GM12878 (cell line): ENCODE data around the gene PALMD.

ENCODE experiments used
- SMC3 ChIP-seq: IDR thresholded peaks from 2 replicates; pipeline ENCODE4 v1.6.1; 2011; ENCODE audit warnings: low read length, improper control_type of control experiment, borderline replicate concordance
- TF ChIP-seq, protein P1 (sequence below): IDR thresholded peaks from 2 replicates; pipeline ENCODE4 v1.6.1; 2012; ENCODE audit warnings: low read depth, low read length, improper control_type of control experiment

DNA sequence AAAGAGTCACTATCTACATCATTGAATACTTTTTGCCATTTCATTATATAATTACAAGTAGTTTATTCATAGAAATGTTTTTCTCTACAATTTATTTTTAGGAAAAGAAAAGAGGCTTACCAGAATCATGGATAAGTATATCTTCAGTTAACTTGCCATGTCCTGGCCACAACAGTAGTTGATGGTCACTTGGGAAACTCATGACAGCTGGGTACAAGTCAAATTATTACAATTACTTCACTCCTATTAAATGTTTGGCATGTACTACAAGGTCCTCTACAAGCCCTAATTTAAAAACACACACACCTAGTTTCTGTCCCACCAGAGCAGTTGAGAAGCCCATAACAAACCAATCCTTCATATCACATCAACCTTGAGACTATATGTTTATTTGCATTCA, 29.4 kb downstream of the PALMD start:
- no peak for TF ChIP-seq SMC3
- TF ChIP-seq, protein P1, sequence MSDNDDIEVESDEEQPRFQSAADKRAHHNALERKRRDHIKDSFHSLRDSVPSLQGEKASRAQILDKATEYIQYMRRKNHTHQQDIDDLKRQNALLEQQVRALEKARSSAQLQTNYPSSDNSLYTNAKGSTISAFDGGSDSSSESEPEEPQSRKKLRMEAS, result no peak
